Right lobe of liver (tissue), 6 donors: ENCODE data around the gene SLC38A3. TPM values are rescaled to one million over a fixed set of nuclear protein-coding genes. Genes with fewer than 3 reads are reported as not detected.
A peak's percentile ranks its signal among the peaks of the same experiment; 100 is the strongest.

Experiments
- ATAC-seq, 4 donors: fragments of 200-7000 bp; cut with Tn5 transposase; one replicate each; pipeline ENCODE4 v1.9.1; 2020; ENCODE audit warnings: mild to moderate bottlenecking in 4 of 4, moderate library complexity in 4 of 4
- DNase-seq, 3 donors: peaks; one replicate each; pipeline ENCODE4 v3.0.0-alpha.2; 2020
- H3K27ac ChIP-seq, 3 donors: fragments of 200-600 bp; one replicate each; pipeline ENCODE4 v1.8.0; 2022
- H3K27me3 ChIP-seq, 2 donors: fragments of 200-600 bp; one replicate each; pipeline ENCODE4 v1.8.0; 2022
- H3K36me3 ChIP-seq, 4 donors: fragments of 200-600 bp; sonication (generic) in 1 of 4; one replicate each; pipeline versions ENCODE4 v1.5.1 to v1.8.0; 2017 to 2022; ENCODE audit warnings: control low read depth in 1 of 4
- H3K4me1 ChIP-seq, 4 donors: fragments of 200-600 bp; sonication (generic) in 1 of 4; one replicate each; pipeline versions ENCODE4 v1.5.1 to v1.8.0; 2017 to 2022; ENCODE audit warnings: control low read depth in 1 of 4
- H3K4me3 ChIP-seq, 3 donors: fragments of 200-600 bp; one replicate each; pipeline ENCODE4 v1.8.0; 2022
- H3K9me3 ChIP-seq, 4 donors: fragments of 200-600 bp; sonication (generic) in 1 of 4; one replicate each; pipeline versions ENCODE4 v1.5.1 to v1.8.0; 2017 to 2022; ENCODE audit warnings: control low read depth in 1 of 4
- CTCF ChIP-seq, 4 donors: fragments of 200-600 bp in 3 of 4; fragments of 450-650 bp in 1 of 4; IDR thresholded peaks; one replicate each; pipeline versions ENCODE4 v1.5.1 to v1.8.0; 2016 to 2022; ENCODE audit warnings: antibody characterized with exemption in 4 of 4, mild to moderate bottlenecking in 2 of 4
- POLR2A ChIP-seq: fragments of 450-650 bp; IDR thresholded peaks from one replicate; pipeline ENCODE4 v1.6.1; 2017; ENCODE audit warnings: antibody characterized with exemption, mild to moderate bottlenecking
- WGBS: methylation state at CpG from one replicate; pipeline ENCODE4 v1.1.6; 2018; ENCODE audit warnings: low coverage, low lambda C conversion rate; ENCODE audit not compliant: insufficient coverage; ENCODE audit errors: missing lambda C conversion rate; 5-methylcytosine and 5-hydroxymethylcytosine counted together
- intact Hi-C, 2 donors: fragments of 100-400 bp; cut with DNase I; formaldehyde crosslinking; loops; one replicate each; pipeline versions ENCODE4 v1.11.2 to v1.14.1; 2022
- total RNA-seq, 6 experiments: library from RNA; depleted of rRNA in 2 of 6; stranded (reverse); fragments of >200 nt in 2 of 6; fragmentation: NEBNext Ultra II Directional in 3 of 6; extraction: Animal tissue kit (Norgen Biotek cat#: 25700) in 3 of 6; gene quantifications; one replicate each; pipeline versions ENCODE4 v1.1.0 to v1.2.4, GENCODE V29; 2016 to 2023
- donor health status: DM: no; HTN: yes; CAD: no.
- donor health status: DM: no; HTN: no; CAD: no.
- donor health status: DM: no; HTN: no; CAD: no.
- donor health status: DM: no; HTN: yes; CAD: no.
- donor health status: DM: no; HTN: yes; CAD: no.

Gene SLC38A3
- total RNA-seq, 6 experiments from 2014 or later: 77.7 to 311 (median 190) TPM

- ATAC-seq (peak in 3 of 4 donors; percentile 5 to 38 (median 21)), DNase-seq (peak in 1 of 3 donors; percentile 44)
- Histone ChIP-seq H3K4me1 (peaks cover 0 to 36% (median 10%) of the 10 kb centered on the region in 4 donors), H3K36me3 (peaks cover 0 to 37% (median 7%) of the 10 kb centered on the region in 4 donors), H3K27me3 (no peaks in the 10 kb centered on the region), H3K4me3 (no peak overlapping the region), H3K27ac (peak overlapping the region; percentile 24 to 69 (median 56)), H3K9me3 (no peaks in the 10 kb centered on the region)
- intact Hi-C loops: no loop called here
- WGBS: no CpG with 5 or more reads among the region's 4 CpGs
- TF ChIP-seq POLR2A (no peak), CTCF (IDR thresholded peaks at IDR 0.05) (no peak)
These were observed 16.0 kb downstream of the SLC38A3 start for GRCh38 chr3:50221051-50221410.

GRCh38 chr3:50221411-50222168, 16.5 kb downstream of the SLC38A3 start:
- H3K4me1 ChIP-seq: peaks cover 0 to 41% (median 10%) of the 10 kb centered on the region in 4 donors
- H3K27me3 ChIP-seq: no peaks in the 10 kb centered on the region
- H3K9me3 ChIP-seq: no peaks in the 10 kb centered on the region
- WGBS: 45% methylated on average over 2 of the region's 12 CpGs
- H3K36me3 ChIP-seq: peaks cover 0 to 31% (median 6%) of the 10 kb centered on the region in 4 donors
- peak overlapping the region; percentile 24 to 69 (median 56) for H3K27ac ChIP-seq
- ATAC-seq (peak; percentile 75 to 81 (median 76)), DNase-seq (peak; percentile 66 to 82 (median 79))
- peak; percentile 33 to 56 (median 45) for TF ChIP-seq CTCF (IDR thresholded peaks at IDR 0.05)
- no peak for TF ChIP-seq POLR2A
- H3K4me3 ChIP-seq: no peak overlapping the region
- intact Hi-C loops: no loop called here

- DNase-seq (peak in 1 of 3 donors; percentile 55), ATAC-seq (peak in 2 of 4 donors; percentile 1 to 5)
- Histone ChIP-seq H3K9me3 (no peaks in the 10 kb centered on the region), H3K4me3 (no peak overlapping the region), H3K27ac (peak overlapping the region in 1 of 3 donors; percentile 69), H3K4me1 (peaks cover 0 to 46% (median 10%) of the 10 kb centered on the region in 4 donors), H3K36me3 (peaks cover 0 to 26% (median 4%) of the 10 kb centered on the region in 4 donors), H3K27me3 (no peaks in the 10 kb centered on the region)
- no CpG with 5 or more reads among the region's 1 CpG for WGBS
- TF ChIP-seq POLR2A (no peak), CTCF (IDR thresholded peaks at IDR 0.05) (no peak)
- intact Hi-C loops: no loop called here
These were observed 17.1 kb downstream of the SLC38A3 start for GRCh38 chr3:50222169-50222528.

- WGBS: 55% methylated on average over 5 of the region's 5 CpGs
- peaks cover 0 to 2% (median 0%) of the 10 kb centered on the region in 4 donors for H3K36me3 ChIP-seq
- no peak for DNase-seq
- H3K27ac ChIP-seq: no peak overlapping the region
- no peak overlapping the region for H3K4me3 ChIP-seq
- H3K4me1 ChIP-seq: peaks cover 0 to 40% (median 10%) of the 10 kb centered on the region in 4 donors
- ATAC-seq: no peak
- TF ChIP-seq CTCF (IDR thresholded peaks at IDR 0.05) (no peak), POLR2A (no peak)
- H3K27me3 ChIP-seq: no peaks in the 10 kb centered on the region
- H3K9me3 ChIP-seq: no peaks in the 10 kb centered on the region
- intact Hi-C loops: loop anchor here (2.0 to 5.0 kb wide), 4 partner anchors 32 to 48 kb away; partner anchors contain the start of genes GNAT1 (in 1 of the 2) and SEMA3B (in 1 of the 2)
These were observed 19.6 kb downstream of the SLC38A3 start for GRCh38 chr3:50224639-50225038.
